OCI-LY7 (cell line): Measurements from ENCODE around the gene MYCN. TPM values are rescaled to one million over a fixed set of nuclear protein-coding genes. Genes with fewer than 3 reads are reported as not detected.
A peak's percentile ranks its signal among the peaks of the same experiment; 100 is the strongest.

Experiments used
- Bru-seq: library from RNA; stranded (reverse); fragments of 400-500 nt; gene quantifications from one replicate; lab custom pipeline; 2021; lab: Mats Ljungman, UMichigan
- BruChase-seq, 2 experiments: library from RNA; stranded (reverse); fragments of 400-500 nt; gene quantifications; one replicate each; lab custom pipeline; 2021; lab: Mats Ljungman, UMichigan
- BruUV-seq: library from RNA; stranded (reverse); fragments of 400-500 nt; replicated peaks from 2 replicates; lab custom pipeline; 2021; lab: Mats Ljungman, UMichigan
- CTCF ChIA-PET: fragments of 300-600 bp; sonication (Branson Sonifier 250); formaldehyde crosslinking; loops from one replicate; lab custom pipeline; 2022; ENCODE audit warnings: antibody characterized with exemption; ENCODE audit not compliant: unreplicated experiment; lab: Charles Lee
- POLR2A ChIA-PET: fragments of 300-600 bp; sonication (Branson Sonifier 250); formaldehyde crosslinking; loops from one replicate; lab custom pipeline; 2022; ENCODE audit warnings: antibody characterized with exemption; lab: Charles Lee
- DNase-seq: peaks from one replicate; pipeline ENCODE4 v3.0.0-alpha.2; 2015; ENCODE audit warnings: low spot score
- H2AFZ ChIP-seq: fragments of 200-600 bp; sonication (generic), shearing (Covaris generic); 2 replicates; pipeline ENCODE4 v1.6.1; 2014; ENCODE audit warnings: mild to moderate bottlenecking, antibody characterized with exemption, low read length, moderate library complexity
- H3K27ac ChIP-seq: fragments of 200-600 bp; sonication (generic); 2 replicates; pipeline ENCODE4 v1.5.1; 2014; ENCODE audit warnings: mixed run types, low read depth, mild to moderate bottlenecking, moderate library complexity, low read length, inconsistent platforms; ENCODE audit not compliant: poor library complexity, severe bottlenecking
- H3K36me3 ChIP-seq: fragments of 200-600 bp; sonication (generic); 2 replicates; pipeline ENCODE4 v1.6.1; 2014; ENCODE audit warnings: mild to moderate bottlenecking, antibody characterized with exemption, low read length, moderate library complexity, mixed read lengths; ENCODE audit not compliant: insufficient read depth
- H3K4me1 ChIP-seq: fragments of 200-600 bp; sonication (generic); 2 replicates; pipeline ENCODE4 v1.5.1; 2014; ENCODE audit warnings: mild to moderate bottlenecking, low read length; ENCODE audit not compliant: insufficient read depth, poor library complexity, severe bottlenecking
- H3K4me2 ChIP-seq: fragments of 200-600 bp; sonication (generic); 2 replicates; pipeline ENCODE4 v1.6.1; 2014; ENCODE audit warnings: mild to moderate bottlenecking, low read length
- H3K4me3 ChIP-seq: fragments of 200-600 bp; sonication (generic); 2 replicates; pipeline ENCODE4 v1.5.1; 2014; ENCODE audit warnings: mild to moderate bottlenecking, low read depth, low read length; ENCODE audit not compliant: poor library complexity, severe bottlenecking
- H3K79me2 ChIP-seq: fragments of 200-600 bp; sonication (generic); 2 replicates; pipeline ENCODE4 v1.6.1; 2016; ENCODE audit warnings: low read depth, mild to moderate bottlenecking, low read length, moderate library complexity, mixed read lengths; ENCODE audit not compliant: insufficient read depth
- H3K9me2 ChIP-seq: fragments of 200-600 bp; sonication (generic); 2 replicates; pipeline ENCODE4 v1.6.1; 2016; ENCODE audit warnings: mild to moderate bottlenecking, low read length, mixed read lengths; ENCODE audit not compliant: insufficient read depth
- H3K9me3 ChIP-seq: fragments of 200-600 bp; sonication (generic); 2 replicates; pipeline ENCODE4 v1.6.1; 2014; ENCODE audit warnings: mild to moderate bottlenecking, mixed run types, low read length, mixed read lengths
- H4K20me1 ChIP-seq: fragments of 200-600 bp; sonication (generic); 2 replicates; pipeline ENCODE4 v1.6.1; 2014; ENCODE audit warnings: mild to moderate bottlenecking, antibody characterized with exemption, low read length, moderate library complexity, mixed read lengths; ENCODE audit not compliant: insufficient read depth
- EZH2phosphoT487 ChIP-seq: fragments of 200-600 bp; sonication (generic); IDR thresholded peaks from 2 replicates; pipeline ENCODE4 v1.6.1; 2018; ENCODE audit warnings: low read depth, borderline replicate concordance, mild to moderate bottlenecking, mixed run types, antibody characterized with exemption, low read length, moderate library complexity, mixed read lengths
- intact Hi-C: fragments of 100-400 bp; cut with micrococcal nuclease; formaldehyde crosslinking; loops from one replicate; pipeline ENCODE4 v1.10.0; 2022; ENCODE audit not compliant: unreplicated experiment
- long read RNA-seq: library from polyadenylated mRNA; stranded (forward); transcript quantifications from one replicate; pipeline ENCODE4 v2.0.0, GENCODE V29; 2022
- total RNA-seq, 2 experiments: library from RNA; depleted of rRNA in 1 of 2; stranded (reverse); fragments of >200 nt in 1 of 2; shearing (Covaris generic) in 1 of 2; gene quantifications; 2 replicates each; pipeline ENCODE4 v1.2.3, GENCODE V29; 2014 to 2022
- TF ChIP-seq, protein P1 (sequence below): fragments of 200-600 bp; sonication (generic); conservative IDR thresholded peaks from 2 replicates; pipeline ENCODE4 v1.5.1; 2014; ENCODE audit warnings: mild to moderate bottlenecking, antibody characterized with exemption, low read length, moderate library complexity, mixed read lengths

MYCN gene
- total RNA-seq (2014; rRNA removed; shearing (Covaris generic)), result not detected in 2 replicates
- not detected in 2 replicates for total RNA-seq (2022)
- not detected for Bru-seq, nascent RNA
- BruChase-seq, experiment 1, labeled RNA remaining after a 6-hour chase, result not detected
- BruChase-seq, experiment 2, labeled RNA remaining after a 2-hour chase, result not detected
- long read RNA-seq, result 0 reads

DNA sequence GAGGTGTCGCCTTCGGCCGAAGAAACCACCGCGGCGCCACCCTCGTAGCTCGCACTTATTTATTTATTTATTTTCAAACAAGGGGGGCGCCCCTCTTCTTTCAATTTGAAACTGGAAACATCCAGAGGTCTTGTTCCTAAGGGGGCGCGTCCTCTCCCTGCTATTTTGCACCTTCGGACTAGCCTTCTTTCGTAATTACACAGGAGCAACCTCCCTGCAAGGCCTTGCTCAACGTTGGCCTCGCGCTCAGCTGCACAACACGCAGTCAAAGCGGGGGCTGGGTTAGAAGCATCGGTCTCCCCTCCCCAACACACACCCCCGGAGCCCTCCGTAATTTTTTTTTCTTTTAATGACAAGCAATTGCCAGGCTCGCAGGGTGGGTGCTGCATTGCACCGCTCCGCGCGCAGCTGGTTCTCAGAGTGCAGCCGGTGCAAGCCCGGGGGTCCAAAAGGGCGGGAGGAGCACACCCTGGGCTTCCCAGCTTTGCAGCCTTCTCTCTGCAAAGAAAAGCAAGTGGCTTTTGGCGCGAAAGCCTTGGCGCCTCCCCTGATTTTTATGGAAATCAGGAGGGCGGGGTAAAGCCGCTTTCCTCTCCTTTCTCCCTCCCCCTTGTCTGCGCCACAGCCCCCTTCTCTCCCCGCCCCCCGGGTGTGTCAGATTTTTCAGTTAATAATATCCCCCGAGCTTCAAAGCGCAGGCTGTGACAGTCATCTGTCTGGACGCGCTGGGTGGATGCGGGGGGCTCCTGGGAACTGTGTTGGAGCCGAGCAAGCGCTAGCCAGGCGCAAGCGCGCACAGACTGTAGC is at the start of gene MYCN:
Gene MYCN (plus strand): TSS at position 697 of the 807 bp plus-strand sequence. CDS start 1,515 bp downstream, outside the sequence.
- H3K4me2 ChIP-seq, result no peak within 1 kb of the TSS
- peak; percentile 15 for DNase-seq

DNA sequence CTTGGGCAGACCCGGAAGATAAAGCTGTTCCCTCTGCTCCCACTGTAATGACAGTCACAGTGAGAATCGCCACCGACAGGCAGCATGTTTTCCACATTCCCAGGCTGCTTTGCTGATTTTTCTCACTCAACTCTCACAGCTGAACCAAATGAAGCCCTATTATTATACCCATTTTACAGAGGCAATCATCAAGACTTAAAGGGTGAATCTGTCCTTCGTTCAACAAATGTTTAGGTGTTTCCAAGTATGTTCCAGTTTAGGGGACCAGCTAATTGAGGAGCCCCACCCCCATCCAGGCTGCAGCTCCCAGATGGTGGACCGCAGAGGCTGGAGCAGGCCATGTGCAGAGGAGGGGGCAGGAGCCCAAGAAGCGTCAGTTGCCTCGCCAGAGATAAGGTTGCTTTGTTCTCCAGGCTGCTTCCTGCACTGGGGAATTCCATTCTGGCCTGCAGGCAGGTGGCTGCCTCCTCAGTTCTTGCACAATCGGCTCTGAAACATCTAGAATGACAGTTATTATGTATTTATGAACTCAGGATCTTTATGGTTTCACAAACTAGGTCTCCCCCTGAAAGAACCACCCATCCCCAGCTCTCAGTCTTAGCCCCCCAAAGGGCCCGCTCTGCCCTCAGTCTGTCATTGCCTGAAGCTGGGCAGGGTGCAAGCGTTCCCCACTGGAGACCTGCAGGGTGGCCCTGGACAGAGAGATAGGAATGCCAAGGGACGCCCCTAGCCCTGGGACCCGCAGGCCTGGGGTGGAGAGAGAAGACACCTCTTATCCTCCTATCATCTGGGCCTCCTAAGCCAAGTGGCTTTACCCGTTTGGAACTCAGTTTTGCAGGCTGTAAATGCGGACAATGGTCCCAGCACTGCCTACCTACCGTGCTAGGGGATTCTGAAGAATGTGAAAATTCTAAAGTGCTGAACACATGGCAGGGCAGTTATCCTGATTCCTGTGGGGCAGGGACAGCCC is 49.1 kb upstream of the MYCN start:
- CTCF ChIA-PET, result no interaction called here
- no TSS peak for BruUV-seq
- Histone ChIP-seq H3K9me2 (no peaks in the 10 kb centered on the region), H3K4me2 (no peak overlapping the region), H2AFZ (no peak overlapping the region), H3K4me1 (no peaks in the 10 kb centered on the region), H4K20me1 (no peaks in the 10 kb centered on the region), H3K4me3 (no peak overlapping the region), H3K9me3 (no peaks in the 10 kb centered on the region), H3K36me3 (no peaks in the 10 kb centered on the region), H3K79me2 (no peaks in the 10 kb centered on the region), H3K27ac (no peak overlapping the region)
- no peak for DNase-seq
- POLR2A ChIA-PET, result interaction anchor here (0.6 kb wide), 1 partner anchor 34 kb away, joined by 4 read pairs; no protein-coding TSS in a partner anchor
- intact Hi-C loops, result no loop called here
- TF ChIP-seq, protein P1, sequence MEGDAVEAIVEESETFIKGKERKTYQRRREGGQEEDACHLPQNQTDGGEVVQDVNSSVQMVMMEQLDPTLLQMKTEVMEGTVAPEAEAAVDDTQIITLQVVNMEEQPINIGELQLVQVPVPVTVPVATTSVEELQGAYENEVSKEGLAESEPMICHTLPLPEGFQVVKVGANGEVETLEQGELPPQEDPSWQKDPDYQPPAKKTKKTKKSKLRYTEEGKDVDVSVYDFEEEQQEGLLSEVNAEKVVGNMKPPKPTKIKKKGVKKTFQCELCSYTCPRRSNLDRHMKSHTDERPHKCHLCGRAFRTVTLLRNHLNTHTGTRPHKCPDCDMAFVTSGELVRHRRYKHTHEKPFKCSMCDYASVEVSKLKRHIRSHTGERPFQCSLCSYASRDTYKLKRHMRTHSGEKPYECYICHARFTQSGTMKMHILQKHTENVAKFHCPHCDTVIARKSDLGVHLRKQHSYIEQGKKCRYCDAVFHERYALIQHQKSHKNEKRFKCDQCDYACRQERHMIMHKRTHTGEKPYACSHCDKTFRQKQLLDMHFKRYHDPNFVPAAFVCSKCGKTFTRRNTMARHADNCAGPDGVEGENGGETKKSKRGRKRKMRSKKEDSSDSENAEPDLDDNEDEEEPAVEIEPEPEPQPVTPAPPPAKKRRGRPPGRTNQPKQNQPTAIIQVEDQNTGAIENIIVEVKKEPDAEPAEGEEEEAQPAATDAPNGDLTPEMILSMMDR, result no peak
- no peak for TF ChIP-seq EZH2phosphoT487

More for the DNA sequence above, at the start of gene MYCN:
- intact Hi-C loops, result no loop called here
- POLR2A ChIA-PET, result no interaction called here
- CTCF ChIA-PET, result no interaction called here
- Histone ChIP-seq H3K9me3 (no peaks in the 10 kb centered on the region), H3K9me2 (no peaks in the 10 kb centered on the region), H3K79me2 (no peaks in the 10 kb centered on the region), H3K4me1 (no peaks in the 10 kb centered on the region), H4K20me1 (no peaks in the 10 kb centered on the region), H2AFZ (no peak within 1 kb of the TSS), H3K4me3 (no peak within 1 kb of the TSS), H3K27ac (no peak within 1 kb of the TSS), H3K36me3 (no peaks in the 10 kb centered on the region)
- TF ChIP-seq, protein P1, result peak; percentile 66
- TF ChIP-seq EZH2phosphoT487, result no peak
- BruUV-seq, result no TSS peak
